DND-41 (cell line): Measurements from ENCODE around the gene NPC1L1.

ENCODE experiments used
- EZH2 ChIP-seq: IDR thresholded peaks from 3 replicates; pipeline ENCODE4 v1.6.1; 2012; ENCODE audit warnings: borderline replicate concordance, low read depth, mild to moderate bottlenecking, moderate library complexity, low read length, inconsistent platforms; ENCODE audit not compliant: severe bottlenecking
- TF ChIP-seq, protein P1 (sequence below): IDR thresholded peaks from 2 replicates; pipeline ENCODE4 v1.5.1; 2012; ENCODE audit warnings: borderline replicate concordance, low read length, moderate library complexity, mild to moderate bottlenecking; ENCODE audit not compliant: poor library complexity, severe bottlenecking; ENCODE audit errors: extremely low read depth

DNA sequence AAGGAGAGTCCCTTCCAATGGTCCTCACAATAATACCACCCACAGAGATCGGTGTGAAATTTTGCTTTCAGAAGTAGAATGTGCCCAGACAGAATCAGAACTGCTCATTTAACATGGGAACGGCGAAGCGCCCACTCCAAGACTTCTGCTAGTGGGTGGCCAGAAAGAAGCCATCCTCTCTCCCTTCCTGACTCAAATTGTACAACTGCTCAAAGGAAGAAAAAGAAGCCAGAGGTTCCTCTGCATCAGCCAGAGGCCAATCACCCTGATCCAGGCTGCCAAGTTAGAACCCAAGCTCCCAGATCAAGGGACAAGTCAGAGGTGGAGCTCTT, 73.9 kb downstream of the NPC1L1 start:
- TF ChIP-seq, protein P1, sequence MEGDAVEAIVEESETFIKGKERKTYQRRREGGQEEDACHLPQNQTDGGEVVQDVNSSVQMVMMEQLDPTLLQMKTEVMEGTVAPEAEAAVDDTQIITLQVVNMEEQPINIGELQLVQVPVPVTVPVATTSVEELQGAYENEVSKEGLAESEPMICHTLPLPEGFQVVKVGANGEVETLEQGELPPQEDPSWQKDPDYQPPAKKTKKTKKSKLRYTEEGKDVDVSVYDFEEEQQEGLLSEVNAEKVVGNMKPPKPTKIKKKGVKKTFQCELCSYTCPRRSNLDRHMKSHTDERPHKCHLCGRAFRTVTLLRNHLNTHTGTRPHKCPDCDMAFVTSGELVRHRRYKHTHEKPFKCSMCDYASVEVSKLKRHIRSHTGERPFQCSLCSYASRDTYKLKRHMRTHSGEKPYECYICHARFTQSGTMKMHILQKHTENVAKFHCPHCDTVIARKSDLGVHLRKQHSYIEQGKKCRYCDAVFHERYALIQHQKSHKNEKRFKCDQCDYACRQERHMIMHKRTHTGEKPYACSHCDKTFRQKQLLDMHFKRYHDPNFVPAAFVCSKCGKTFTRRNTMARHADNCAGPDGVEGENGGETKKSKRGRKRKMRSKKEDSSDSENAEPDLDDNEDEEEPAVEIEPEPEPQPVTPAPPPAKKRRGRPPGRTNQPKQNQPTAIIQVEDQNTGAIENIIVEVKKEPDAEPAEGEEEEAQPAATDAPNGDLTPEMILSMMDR, result no peak
- TF ChIP-seq EZH2, result no peak
